ENCODE results near the gene PANK3.

DNA sequence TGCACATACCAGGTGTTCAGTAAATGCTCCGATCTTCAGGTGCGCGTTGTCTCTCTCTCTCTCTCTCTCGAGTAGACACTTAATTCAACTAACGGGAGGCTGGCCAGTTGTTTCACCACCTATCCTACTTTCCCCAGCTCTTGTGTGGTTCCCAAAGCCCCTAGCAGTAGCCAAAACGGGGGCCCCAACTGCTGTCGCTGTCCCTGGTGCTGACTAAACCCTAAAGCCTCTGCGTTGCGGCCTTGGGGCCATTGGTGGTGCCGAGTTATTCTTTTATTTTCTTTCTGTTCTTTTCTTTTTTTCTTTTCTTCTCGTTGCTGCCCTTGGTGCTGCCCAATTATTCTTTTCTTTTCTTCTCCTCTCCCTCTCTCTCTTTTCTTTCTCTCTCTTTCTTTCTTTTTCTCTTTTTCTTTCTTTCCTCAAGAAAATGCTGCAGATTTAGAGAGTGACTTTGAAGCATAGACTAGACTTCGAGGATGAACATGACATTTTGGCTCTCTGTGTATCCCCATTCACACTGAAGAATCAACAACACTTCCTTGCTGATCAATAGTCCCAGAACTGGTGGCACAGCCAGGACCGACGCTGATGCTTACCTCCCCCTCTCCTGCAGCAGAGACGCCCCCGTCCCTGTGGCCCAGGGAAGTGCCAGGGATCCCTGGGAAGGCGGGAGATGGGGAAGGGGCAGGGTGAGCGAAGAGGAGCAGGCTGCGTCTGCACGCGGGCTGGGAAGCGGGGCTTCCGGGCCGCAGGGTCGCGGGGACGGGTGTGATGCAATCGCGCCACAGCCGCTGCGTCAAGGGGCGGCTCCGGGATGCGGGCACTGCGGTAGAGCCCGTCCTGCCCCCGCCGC lies 50.4 kb downstream of the PANK3 start, which contains the start of gene FBLL1:
- TF ChIP-seq, protein P1, sequence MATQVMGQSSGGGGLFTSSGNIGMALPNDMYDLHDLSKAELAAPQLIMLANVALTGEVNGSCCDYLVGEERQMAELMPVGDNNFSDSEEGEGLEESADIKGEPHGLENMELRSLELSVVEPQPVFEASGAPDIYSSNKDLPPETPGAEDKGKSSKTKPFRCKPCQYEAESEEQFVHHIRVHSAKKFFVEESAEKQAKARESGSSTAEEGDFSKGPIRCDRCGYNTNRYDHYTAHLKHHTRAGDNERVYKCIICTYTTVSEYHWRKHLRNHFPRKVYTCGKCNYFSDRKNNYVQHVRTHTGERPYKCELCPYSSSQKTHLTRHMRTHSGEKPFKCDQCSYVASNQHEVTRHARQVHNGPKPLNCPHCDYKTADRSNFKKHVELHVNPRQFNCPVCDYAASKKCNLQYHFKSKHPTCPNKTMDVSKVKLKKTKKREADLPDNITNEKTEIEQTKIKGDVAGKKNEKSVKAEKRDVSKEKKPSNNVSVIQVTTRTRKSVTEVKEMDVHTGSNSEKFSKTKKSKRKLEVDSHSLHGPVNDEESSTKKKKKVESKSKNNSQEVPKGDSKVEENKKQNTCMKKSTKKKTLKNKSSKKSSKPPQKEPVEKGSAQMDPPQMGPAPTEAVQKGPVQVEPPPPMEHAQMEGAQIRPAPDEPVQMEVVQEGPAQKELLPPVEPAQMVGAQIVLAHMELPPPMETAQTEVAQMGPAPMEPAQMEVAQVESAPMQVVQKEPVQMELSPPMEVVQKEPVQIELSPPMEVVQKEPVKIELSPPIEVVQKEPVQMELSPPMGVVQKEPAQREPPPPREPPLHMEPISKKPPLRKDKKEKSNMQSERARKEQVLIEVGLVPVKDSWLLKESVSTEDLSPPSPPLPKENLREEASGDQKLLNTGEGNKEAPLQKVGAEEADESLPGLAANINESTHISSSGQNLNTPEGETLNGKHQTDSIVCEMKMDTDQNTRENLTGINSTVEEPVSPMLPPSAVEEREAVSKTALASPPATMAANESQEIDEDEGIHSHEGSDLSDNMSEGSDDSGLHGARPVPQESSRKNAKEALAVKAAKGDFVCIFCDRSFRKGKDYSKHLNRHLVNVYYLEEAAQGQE (IDR thresholded peaks at IDR 0.05), result peak; percentile 98
- TF ChIP-seq, protein P2, sequence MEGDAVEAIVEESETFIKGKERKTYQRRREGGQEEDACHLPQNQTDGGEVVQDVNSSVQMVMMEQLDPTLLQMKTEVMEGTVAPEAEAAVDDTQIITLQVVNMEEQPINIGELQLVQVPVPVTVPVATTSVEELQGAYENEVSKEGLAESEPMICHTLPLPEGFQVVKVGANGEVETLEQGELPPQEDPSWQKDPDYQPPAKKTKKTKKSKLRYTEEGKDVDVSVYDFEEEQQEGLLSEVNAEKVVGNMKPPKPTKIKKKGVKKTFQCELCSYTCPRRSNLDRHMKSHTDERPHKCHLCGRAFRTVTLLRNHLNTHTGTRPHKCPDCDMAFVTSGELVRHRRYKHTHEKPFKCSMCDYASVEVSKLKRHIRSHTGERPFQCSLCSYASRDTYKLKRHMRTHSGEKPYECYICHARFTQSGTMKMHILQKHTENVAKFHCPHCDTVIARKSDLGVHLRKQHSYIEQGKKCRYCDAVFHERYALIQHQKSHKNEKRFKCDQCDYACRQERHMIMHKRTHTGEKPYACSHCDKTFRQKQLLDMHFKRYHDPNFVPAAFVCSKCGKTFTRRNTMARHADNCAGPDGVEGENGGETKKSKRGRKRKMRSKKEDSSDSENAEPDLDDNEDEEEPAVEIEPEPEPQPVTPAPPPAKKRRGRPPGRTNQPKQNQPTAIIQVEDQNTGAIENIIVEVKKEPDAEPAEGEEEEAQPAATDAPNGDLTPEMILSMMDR (IDR thresholded peaks at IDR 0.05; ENCODE audit: low read depth, low read length, missing input control), result no peak
- TF ChIP-seq JUND (IDR thresholded peaks at IDR 0.05), result no peak
- TF ChIP-seq, protein P3, sequence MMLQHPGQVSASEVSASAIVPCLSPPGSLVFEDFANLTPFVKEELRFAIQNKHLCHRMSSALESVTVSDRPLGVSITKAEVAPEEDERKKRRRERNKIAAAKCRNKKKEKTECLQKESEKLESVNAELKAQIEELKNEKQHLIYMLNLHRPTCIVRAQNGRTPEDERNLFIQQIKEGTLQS (IDR thresholded peaks at IDR 0.05), result no peak
- no peak for TF ChIP-seq GABPA (IDR thresholded peaks at IDR 0.05 in 1 of 2, conservative IDR thresholded peaks at IDR 0.05 in 1 of 2)
- no peak for TF ChIP-seq RAD21 (IDR thresholded peaks at IDR 0.05)
- TF ChIP-seq FOXA1 (IDR thresholded peaks at IDR 0.05), result no peak
- no peak for TF ChIP-seq SP1 (IDR thresholded peaks at IDR 0.05)
- no peak for TF ChIP-seq TAF1 (conservative IDR thresholded peaks at IDR 0.05)
- no peak for TF ChIP-seq YY1 (IDR thresholded peaks at IDR 0.05)
- TF ChIP-seq, protein P4, sequence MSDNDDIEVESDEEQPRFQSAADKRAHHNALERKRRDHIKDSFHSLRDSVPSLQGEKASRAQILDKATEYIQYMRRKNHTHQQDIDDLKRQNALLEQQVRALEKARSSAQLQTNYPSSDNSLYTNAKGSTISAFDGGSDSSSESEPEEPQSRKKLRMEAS (IDR thresholded peaks at IDR 0.05), result no peak
- no peak for TF ChIP-seq NR2F2 (IDR thresholded peaks at IDR 0.05)

All from liver (tissue), 3 donors.